GM21737 (cell line): ENCODE results near the gene C15orf39.

Experiments used
- ATAC-seq: cut with Tn5 transposase; IDR thresholded peaks from one replicate; pipeline ENCODE4 v1.9.1; 2021; ENCODE audit warnings: mild to moderate bottlenecking, moderate library complexity; ENCODE audit not compliant: unreplicated experiment

Gene C15orf39

DNA sequence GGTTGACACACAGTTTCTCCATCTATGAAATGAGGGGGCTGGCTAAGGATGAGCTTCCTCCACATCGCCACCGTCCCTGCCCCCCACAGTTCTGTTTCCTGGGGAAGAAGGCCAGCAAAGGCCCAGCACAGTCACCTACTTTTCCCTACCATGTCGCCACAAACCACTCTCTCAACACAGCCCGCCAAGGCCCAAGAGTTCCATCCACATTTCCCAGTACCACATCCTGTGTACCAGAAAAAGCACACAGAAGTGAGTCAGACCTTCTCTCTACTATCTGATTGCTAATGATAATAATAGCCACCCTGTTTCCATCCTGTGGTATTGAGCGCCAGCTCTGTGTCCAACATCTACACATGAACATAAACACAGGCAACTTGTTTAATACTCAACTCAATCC is 30.3 kb upstream of the C15orf39 start:
- no peak for ATAC-seq

DNA sequence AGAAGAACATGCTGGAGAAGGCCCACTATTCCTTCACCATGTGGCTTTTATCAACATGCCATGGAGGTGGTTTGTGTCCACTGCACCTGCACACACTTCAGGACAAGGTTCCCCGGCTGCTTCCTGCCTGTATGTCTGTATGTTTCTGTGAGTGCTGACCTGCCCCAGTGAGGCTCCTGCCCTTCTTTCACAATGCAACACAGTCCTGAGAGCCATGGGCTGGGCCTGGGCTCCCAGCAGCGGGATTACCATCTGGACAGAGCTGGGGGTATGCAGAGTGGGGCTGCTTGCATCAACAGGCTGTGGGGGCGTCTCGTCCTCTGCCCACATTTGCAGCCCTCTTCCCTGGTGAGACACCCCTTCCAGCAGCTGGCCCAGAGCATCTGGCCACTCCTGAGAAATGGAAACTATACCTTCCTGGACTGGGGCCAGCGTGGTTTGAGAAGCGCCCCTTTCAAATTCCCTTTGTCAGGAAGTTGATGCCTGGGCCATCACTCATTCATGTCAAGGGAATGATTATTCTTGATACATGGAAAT is 29.3 kb upstream of the C15orf39 start:
- no peak for ATAC-seq

DNA sequence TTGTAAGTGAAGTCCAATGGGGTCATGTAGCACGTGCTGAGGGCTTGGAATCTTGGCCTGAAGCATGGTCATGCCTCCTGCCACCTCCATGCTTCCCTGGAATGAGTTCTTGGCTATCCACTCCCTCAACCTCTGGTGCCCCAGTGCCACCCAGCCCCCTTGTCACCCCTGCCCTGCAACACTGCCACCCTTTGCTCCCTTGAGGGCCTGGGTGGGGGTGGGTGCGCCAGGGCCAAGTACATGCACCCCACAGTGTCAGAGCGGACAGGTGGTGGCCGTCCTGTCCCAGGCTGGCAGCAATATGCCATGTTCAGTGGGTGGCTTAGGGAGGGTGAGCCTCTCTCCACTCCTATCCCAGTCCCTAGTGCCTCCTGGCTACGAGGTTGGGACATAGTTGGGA is 27.6 kb upstream of the C15orf39 start:
- ATAC-seq: no peak

DNA sequence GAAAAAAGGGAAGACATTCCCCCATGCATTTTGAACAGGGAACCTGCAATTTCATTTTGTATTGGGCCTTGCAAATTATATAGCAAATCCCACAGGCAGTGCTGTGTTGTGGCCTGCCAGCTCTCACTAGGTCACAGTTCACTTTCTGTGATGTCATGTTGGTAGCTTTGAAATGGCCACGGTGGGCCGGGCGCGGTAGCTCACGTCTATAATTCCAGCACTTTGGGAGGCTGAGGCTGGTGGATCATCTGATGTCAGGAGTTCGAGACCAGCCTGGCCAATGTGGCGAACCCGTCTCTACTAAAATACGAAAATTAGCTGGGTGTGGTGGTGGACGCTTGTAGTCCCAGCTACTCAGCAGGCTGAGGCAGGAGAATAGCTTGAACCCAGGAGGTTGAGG is 27.0 kb upstream of the C15orf39 start:
- ATAC-seq: no peak

DNA sequence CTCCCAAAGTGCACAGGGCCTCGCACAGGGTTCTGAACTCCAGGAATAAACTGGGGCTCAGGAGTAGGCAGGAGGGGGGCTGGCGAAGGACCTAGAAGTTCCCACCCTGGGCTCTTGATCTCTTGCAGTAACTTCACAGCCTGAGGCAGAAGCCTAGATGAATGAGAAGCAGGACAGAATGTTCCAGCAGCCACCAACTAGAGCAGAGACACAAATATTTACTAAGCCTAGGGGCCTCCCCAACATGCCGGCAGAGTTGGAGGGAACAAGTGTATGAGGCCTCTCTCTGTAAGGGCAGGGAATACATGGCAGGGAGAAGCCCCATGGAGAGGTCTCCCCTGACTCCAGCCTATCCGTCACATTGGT is 25.3 kb upstream of the C15orf39 start:
- ATAC-seq: no peak

DNA sequence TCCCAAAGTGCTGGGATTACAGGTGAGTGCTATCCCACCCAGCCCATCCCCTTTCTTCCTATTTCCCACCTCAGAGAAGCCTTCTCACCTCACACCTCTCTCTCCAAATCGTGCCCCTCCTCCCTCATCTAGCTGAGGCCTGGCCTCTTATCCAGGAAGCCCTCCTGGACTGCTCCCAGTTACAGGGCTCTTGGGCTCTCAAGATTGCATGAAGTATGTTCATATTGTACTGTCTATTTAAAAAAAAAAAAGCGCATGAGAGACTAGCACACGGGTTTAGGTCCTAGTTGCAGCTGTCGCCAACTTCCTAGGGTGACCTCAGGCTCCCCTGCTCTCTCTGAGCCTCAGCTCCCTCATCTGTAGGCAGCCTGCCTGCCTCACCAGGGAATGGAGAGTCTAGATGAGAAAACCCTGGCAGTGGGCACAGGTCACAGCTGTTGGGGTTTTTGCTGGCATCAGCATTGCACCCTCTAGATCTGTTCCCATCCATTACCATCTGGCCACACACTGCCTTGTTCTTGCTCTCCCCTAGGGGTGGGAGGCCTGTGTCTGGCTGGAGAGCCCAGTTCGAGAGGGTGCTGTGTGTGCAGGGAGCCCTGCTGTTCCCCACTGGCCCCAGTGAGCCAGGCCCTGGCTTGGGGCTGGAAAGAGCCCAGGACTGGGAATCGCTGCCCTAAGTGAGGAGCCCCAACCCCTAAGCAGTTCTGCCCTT is 24.2 kb upstream of the C15orf39 start:
- no peak for ATAC-seq

GRCh38 chr15:75178171-75178937 is 23.3 kb upstream of the C15orf39 start:
- ATAC-seq: no peak

GRCh38 chr15:75178938-75179745 is 22.5 kb upstream of the C15orf39 start:
- no peak for ATAC-seq

DNA sequence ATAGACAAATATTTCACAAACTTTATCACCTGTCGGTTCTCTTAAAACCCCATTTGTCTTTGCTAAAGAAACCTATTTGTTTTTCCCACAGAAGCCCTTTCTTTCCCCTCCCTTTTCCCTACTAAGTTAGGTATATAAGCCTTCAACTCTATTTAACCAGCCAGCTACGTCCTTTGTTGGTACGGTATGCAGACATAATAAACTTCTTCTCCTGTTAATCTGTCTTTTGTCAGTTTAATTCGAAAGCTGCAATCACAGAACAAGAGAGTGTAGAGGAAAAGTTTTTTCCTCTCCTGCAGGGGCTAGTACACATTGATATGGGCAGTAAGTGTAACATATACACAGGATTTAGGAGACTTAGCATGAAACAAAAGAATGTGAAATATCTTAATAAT is 21.9 kb upstream of the C15orf39 start:
- ATAC-seq: no peak

- ATAC-seq: no peak
Observed at GRCh38 chr15:75181780-75182179, 19.9 kb upstream of the C15orf39 start.

GRCh38 chr15:75182187-75183131 is 19.2 kb upstream of the C15orf39 start:
- no peak for ATAC-seq

- ATAC-seq: no peak
Observed at GRCh38 chr15:75185271-75186029, 16.2 kb upstream of the C15orf39 start.

GRCh38 chr15:75186044-75186443 is 15.6 kb upstream of the C15orf39 start:
- ATAC-seq: no peak

GRCh38 chr15:75188499-75188898 is 13.2 kb upstream of the C15orf39 start:
- no peak for ATAC-seq

- no peak for ATAC-seq
Observed at GRCh38 chr15:75191235-75191634, 10.4 kb upstream of the C15orf39 start.

GRCh38 chr15:75192307-75192706 is 9.4 kb upstream of the C15orf39 start:
- no peak for ATAC-seq

GRCh38 chr15:75193272-75193671 is 8.4 kb upstream of the C15orf39 start:
- ATAC-seq: no peak

- no peak for ATAC-seq
Observed at GRCh38 chr15:75193976-75194375, 7.7 kb upstream of the C15orf39 start.

GRCh38 chr15:75194397-75194796 is 7.3 kb upstream of the C15orf39 start:
- ATAC-seq: no peak
